ENCODE measurements around the gene TFDP1.
"Not testable (repeated sequence)": the region's sequence is repeated elsewhere in the genome, so short reads cannot be mapped to it uniquely, and the experiment has no call there.

The TFDP1 gene

GRCh38 chr13:113550453-113550852 lies 34.1 kb upstream of the TFDP1 start:
- no peak for DNase-seq

- no peak for DNase-seq
These were observed 33.2 kb upstream of the TFDP1 start for GRCh38 chr13:113551081-113552000.

GRCh38 chr13:113552079-113552478 lies 32.5 kb upstream of the TFDP1 start:
- DNase-seq, result no peak

GRCh38 chr13:113552786-113553434 lies 31.6 kb upstream of the TFDP1 start:
- DNase-seq, result no peak

GRCh38 chr13:113553511-113554332 lies 30.8 kb upstream of the TFDP1 start:
- no peak for DNase-seq

GRCh38 chr13:113554333-113554700 lies 30.2 kb upstream of the TFDP1 start:
- DNase-seq, result no peak

GRCh38 chr13:113555141-113555540 lies 29.4 kb upstream of the TFDP1 start:
- no peak for DNase-seq

GRCh38 chr13:113557013-113557412 lies 27.5 kb upstream of the TFDP1 start:
- no peak for DNase-seq

GRCh38 chr13:113558461-113558860 lies 26.1 kb upstream of the TFDP1 start:
- no peak for DNase-seq

GRCh38 chr13:113559061-113559460 lies 25.5 kb upstream of the TFDP1 start:
- DNase-seq, result no peak

GRCh38 chr13:113559901-113560644 lies 24.5 kb upstream of the TFDP1 start:
- no peak for DNase-seq

- DNase-seq, result no peak
These were observed 23.7 kb upstream of the TFDP1 start for GRCh38 chr13:113560645-113561416.

GRCh38 chr13:113561417-113562084 lies 23.0 kb upstream of the TFDP1 start:
- DNase-seq, result no peak

- no peak for DNase-seq
These were observed 22.3 kb upstream of the TFDP1 start for GRCh38 chr13:113562085-113562749.

- no peak for DNase-seq
These were observed 21.7 kb upstream of the TFDP1 start for GRCh38 chr13:113562844-113563243.

- not testable (repeated sequence) for DNase-seq
These were observed 21.0 kb upstream of the TFDP1 start for GRCh38 chr13:113563511-113563910.

- no peak for DNase-seq
These were observed 20.1 kb upstream of the TFDP1 start for GRCh38 chr13:113564331-113565023.

- DNase-seq, result no peak
These were observed 18.9 kb upstream of the TFDP1 start for GRCh38 chr13:113565526-113566226.

GRCh38 chr13:113566227-113566561 lies 18.4 kb upstream of the TFDP1 start:
- no peak for DNase-seq

Measured in central memory CD4-positive, alpha-beta T cell (primary cell).